GM12873 (cell line): Measurements from ENCODE around the gene MCHR1.

Source experiments
- CTCF ChIP-seq: IDR thresholded peaks from 2 replicates; pipeline ENCODE4 v1.5.1; 2012; ENCODE audit warnings: low read depth, mild to moderate bottlenecking, moderate library complexity, low read length, control low read depth; ENCODE audit not compliant: insufficient read depth; ENCODE audit errors: missing control alignments

Gene MCHR1

GRCh38 chr22:40648386-40648785 is 30.9 kb upstream of the MCHR1 start:
- no peak for TF ChIP-seq CTCF

DNA sequence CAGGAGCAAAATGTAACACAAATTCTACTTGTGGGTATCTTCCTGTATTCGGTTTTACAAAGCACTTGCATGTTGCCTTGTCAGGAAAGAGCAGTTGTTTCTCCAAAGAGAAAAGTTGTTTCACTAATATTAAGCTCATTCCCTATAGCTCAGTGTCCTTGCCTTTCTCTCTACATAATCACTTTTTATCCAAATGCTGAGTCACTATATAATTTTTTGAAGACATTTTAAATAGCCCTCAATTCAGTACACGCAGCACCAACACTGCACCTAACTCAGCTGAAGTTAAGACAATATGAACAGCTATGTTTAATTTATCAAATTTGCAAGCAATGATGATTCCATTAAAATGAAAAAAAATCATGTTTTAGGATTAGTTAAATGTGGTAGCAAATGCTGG is 28.2 kb upstream of the MCHR1 start:
- no peak for TF ChIP-seq CTCF

- no peak for TF ChIP-seq CTCF
Observed at GRCh38 chr22:40651563-40652501, 27.5 kb upstream of the MCHR1 start.

- no peak for TF ChIP-seq CTCF
Observed at GRCh38 chr22:40653361-40653760, 25.9 kb upstream of the MCHR1 start.

DNA sequence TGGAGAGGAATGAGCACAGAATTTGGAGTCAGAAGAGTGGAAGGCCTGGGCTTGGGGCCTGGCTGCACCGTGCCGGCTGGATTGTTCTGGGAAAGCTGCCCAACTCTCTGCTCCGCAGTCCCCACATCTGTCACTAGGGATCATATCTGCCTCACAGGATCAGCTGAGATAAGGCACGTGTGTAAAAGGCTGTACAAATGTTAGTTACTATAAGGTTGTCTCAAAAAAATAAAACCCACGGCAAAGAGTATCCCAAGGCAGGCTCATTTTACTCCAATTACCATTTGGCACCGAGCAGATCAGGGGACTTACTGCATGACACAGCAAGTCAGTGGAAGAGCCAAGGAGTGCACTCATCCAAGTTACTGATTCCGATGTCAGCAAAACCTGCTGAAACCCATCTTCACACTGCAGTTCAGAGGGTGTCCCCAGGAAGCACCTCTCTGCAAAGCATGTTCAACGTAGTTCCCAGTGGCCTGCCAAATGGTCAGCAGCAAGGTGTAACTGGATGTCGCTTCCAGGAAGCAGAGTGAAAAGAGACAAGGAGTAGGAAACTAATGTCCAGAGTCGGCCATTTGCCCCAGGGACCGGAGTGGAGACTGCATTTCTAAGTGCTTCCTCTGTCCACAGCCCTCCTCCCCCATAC is 24.6 kb upstream of the MCHR1 start:
- TF ChIP-seq CTCF, result no peak

DNA sequence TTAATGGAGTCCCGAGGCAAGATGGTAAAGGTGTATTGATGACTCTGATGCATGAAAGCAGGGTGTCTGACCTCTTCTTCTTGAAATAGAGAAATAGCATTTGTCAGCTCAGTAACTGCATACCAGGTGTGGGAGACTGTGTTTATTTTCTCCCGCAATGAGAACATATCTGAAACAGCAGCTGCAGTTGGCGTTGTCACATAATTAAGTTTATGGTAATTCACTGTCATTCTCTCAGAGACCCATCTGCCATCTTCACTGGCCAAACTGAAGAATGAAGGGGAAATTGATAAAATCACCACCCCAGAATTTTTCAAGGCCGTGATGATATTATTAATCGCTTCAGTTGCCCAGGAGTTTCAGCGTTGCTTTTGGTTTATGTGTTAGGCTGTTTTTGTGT is 20.1 kb upstream of the MCHR1 start:
- no peak for TF ChIP-seq CTCF

GRCh38 chr22:40660730-40661129 is 18.6 kb upstream of the MCHR1 start:
- TF ChIP-seq CTCF, result no peak
